GM12873 (cell line): ENCODE data around the gene IFT52.

Source experiments
- CTCF ChIP-seq: IDR thresholded peaks from 2 replicates; pipeline ENCODE4 v1.5.1; 2012; ENCODE audit warnings: low read depth, mild to moderate bottlenecking, moderate library complexity, low read length, control low read depth; ENCODE audit not compliant: insufficient read depth; ENCODE audit errors: missing control alignments

The IFT52 gene

GRCh38 chr20:43548273-43548880, 42.4 kb upstream of the IFT52 start:
- no peak for TF ChIP-seq CTCF

DNA sequence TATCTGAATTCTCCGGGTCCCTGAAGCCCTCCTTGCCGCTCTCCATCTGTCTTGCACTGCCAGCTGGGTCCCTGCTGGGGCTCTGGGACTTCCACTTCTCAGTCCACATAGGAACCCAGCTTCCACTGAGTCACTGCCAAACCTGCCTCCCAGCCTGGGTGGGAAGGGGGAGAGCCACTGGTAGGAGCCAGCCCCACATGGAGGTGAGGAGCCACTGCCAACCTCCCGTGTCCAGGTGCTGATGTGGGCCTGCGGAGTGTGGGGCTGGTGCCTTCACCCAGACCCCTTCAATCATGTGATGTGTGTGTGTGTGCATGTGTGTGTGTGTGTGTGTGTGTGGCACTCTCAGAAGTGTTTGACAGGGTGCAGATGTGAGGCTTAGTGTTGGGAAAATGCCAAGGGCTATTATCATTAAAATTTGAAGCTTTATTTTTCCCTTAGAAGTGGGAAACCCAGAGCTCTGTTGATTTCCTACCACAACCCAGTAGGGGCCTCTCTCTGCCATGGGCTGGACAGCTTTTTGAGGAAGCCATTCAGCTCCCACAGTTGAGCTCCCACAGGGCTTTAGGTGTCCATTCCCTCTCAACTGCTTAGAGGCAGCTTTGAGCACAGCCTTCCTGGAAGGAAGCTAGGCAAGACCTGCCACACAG, 41.2 kb upstream of the IFT52 start:
- TF ChIP-seq CTCF = no peak

DNA sequence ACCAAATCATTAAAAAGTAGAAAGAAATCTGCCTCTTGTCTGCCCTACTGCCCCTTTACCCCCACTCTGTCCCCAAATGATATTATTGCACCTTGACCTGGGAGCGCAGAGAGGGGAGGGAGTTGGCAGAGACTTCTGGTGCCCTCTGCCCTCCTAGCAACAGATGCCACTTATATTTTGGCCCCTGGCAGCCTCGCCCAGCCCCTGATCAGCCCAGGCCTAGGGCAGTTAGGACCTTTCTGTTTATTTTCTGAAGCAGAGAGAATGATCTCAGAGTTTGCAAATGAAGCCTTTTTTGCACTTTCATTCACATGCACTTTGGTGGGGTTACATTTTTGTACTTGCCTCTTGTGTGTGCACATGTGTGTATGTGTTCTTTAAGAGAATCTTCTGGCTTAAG, 40.3 kb upstream of the IFT52 start:
- TF ChIP-seq CTCF = no peak

DNA sequence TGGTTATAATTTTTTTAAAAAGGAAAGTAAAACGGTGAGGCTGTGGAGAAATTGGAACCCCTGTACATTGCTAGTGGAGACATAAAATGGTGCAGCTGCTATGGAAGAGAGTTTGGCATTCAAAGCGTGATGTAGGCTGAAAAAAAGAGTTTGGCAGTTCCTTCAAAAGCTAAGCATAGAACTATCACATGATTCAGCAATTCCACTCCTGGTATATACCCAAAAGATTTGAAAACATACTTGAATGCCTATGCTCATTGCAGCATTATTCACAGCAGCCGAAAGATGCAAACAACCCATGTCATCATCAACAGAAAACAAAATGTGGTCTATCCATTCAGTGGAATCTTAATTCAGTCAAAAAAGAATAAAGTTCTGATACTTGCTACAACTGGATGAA, 36.4 kb upstream of the IFT52 start:
- no peak for TF ChIP-seq CTCF

GRCh38 chr20:43558412-43559146, 32.2 kb upstream of the IFT52 start, which contains the start of gene SGK2:
Gene SGK2 (plus strand): TSS chr20:43559027. CDS start chr20:43566496, 7,469 bp downstream.
- no peak for TF ChIP-seq CTCF

- no peak for TF ChIP-seq CTCF
Measured at GRCh38 chr20:43559147-43559987, 31.4 kb upstream of the IFT52 start.
